Muscle layer of duodenum (tissue), 2 donors: ENCODE measurements around the gene CHRM5.
"Not testable (repeated sequence)": the region's sequence is repeated elsewhere in the genome, so short reads cannot be mapped to it uniquely, and the experiment has no call there.

Experiments used
- H3K27ac ChIP-seq: one replicate; pipeline ENCODE4 v1.7.0; 2013; ENCODE audit warnings: mild to moderate bottlenecking, low read length
- H3K27me3 ChIP-seq: one replicate; pipeline ENCODE4 v1.7.0; 2013; ENCODE audit warnings: low read depth, mild to moderate bottlenecking, control low read depth, low read length
- H3K36me3 ChIP-seq, 2 donors: one replicate each; pipeline ENCODE4 v1.7.0; 2013; ENCODE audit warnings: low read length in 2 of 2, control low read depth in 1 of 2, mild to moderate bottlenecking in 1 of 2; ENCODE audit not compliant: insufficient read depth in 2 of 2, control insufficient read depth in 1 of 2
- H3K4me1 ChIP-seq, 2 donors: one replicate each; pipeline ENCODE4 v1.7.0; 2013; ENCODE audit warnings: low read length in 2 of 2, mild to moderate bottlenecking in 2 of 2, control low read depth in 1 of 2, moderate library complexity in 1 of 2; ENCODE audit not compliant: insufficient read depth in 2 of 2, control insufficient read depth in 1 of 2
- H3K4me3 ChIP-seq, 2 donors: one replicate each; pipeline ENCODE4 v1.7.0; 2013; ENCODE audit warnings: low read length in 2 of 2, low read depth in 1 of 2, mild to moderate bottlenecking in 1 of 2
- H3K9me3 ChIP-seq, 2 donors: one replicate each; pipeline ENCODE4 v1.7.0; 2013; ENCODE audit warnings: low read length in 2 of 2, control low read depth in 1 of 2, mild to moderate bottlenecking in 1 of 2; ENCODE audit not compliant: control insufficient read depth in 1 of 2
- donor health status: healthy.

The CHRM5 gene

DNA sequence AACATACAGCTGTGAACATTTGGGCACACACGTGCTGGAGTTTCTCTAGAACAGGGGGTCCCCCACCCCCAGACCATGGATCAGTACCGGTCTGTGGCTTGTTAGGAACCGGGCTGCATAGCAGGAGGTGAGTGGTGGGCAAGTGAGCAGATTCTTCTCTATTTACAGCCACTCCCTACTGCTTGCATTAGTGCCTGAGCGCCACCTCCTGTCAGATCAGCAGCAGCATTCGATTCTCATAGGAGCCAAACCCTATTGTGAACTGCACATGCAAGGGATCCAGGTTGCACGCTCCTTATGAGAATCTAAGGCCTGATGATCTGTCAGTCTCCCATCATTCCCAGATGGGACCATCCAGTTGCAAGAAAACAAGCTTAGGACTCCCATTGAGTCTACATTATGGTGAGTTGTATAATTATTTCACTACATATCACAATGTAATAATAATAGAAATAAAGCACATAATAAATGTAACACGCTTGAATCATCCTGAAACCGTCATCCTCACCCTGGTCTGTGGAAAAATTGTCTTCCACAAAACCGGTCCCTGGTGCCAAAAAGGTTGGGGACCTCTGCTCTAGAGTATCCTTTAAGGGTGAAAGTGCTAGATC lies 25.8 kb downstream of the CHRM5 start:
- H3K36me3 ChIP-seq = no peaks in the 10 kb centered on the region
- no peaks in the 10 kb centered on the region for H3K9me3 ChIP-seq
- H3K27ac ChIP-seq = no peak overlapping the region
- H3K4me3 ChIP-seq = no peak overlapping the region
- H3K4me1 ChIP-seq = no peaks in the 10 kb centered on the region
- no peaks in the 10 kb centered on the region for H3K27me3 ChIP-seq

DNA sequence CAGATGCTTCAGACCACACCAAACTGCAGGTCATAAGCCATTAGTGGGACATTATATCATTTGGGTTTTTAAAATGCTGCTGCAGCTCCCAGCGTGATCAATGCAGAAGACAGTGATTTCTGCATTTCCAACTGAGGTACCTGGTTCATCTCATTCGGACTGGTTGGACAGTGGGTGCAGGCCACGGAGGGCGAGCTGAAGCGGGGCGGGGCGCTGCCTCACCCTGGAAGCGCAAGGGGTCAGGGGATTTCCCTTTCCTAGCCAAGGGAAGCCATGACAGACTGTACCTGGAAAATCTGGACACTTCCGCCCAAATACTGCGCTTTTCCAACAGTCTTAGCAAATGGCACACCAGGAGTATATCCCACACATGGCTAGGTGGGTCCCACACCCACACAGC lies 27.4 kb downstream of the CHRM5 start:
- not testable (repeated sequence) for H3K4me1 ChIP-seq, H3K4me3 ChIP-seq, H3K27ac ChIP-seq, H3K27me3 ChIP-seq, H3K36me3 ChIP-seq, H3K9me3 ChIP-seq

DNA sequence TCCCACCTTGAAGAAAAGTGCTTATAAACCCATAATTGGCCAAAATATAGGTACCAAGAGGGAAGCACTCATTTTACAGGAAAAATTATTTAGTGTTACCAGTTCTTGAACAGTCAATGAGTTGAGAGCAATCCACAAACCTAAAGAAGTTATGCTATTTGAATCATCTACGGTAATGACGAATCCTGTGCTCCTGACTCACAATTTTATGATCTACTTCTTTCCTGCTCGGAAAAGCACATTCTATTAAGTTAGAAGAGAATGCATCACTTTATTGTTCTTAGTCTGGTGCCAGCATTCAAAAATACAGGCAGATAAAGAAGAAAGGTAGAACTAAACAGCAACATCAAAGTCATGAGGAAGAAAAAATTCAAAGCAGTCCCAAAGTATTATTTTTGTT lies 33.2 kb downstream of the CHRM5 start:
- no peaks in the 10 kb centered on the region for H3K4me1 ChIP-seq

DNA sequence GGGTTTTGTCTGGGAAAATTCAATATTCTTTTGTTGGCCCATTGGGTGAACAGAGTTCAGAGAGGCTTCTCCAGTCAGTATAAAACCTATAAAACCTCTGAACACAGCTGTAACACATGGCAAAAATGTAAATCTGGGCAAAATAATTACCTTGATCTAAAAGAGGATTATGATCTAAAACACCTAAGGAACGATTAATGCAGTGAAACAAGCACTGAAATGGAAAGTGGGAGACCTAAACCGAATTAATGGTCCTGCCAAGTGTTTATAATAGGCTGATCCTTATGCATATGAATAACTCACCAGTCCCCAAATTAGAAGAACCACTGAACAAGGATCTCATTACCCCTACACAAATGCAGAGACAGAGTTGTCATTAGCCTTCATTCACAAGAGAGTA lies 38.1 kb downstream of the CHRM5 start:
- no peaks in the 10 kb centered on the region for H3K9me3 ChIP-seq
- H3K27me3 ChIP-seq = no peaks in the 10 kb centered on the region
- H3K4me3 ChIP-seq = no peak overlapping the region
- H3K36me3 ChIP-seq = peaks cover 0 to 7% of the 10 kb centered on the region in 2 donors
- no peak overlapping the region for H3K27ac ChIP-seq
- no peaks in the 10 kb centered on the region for H3K4me1 ChIP-seq

More for the DNA sequence above, 33.2 kb downstream of the CHRM5 start:
- Histone ChIP-seq H3K4me3 (no peak overlapping the region), H3K27me3 (no peaks in the 10 kb centered on the region), H3K9me3 (no peaks in the 10 kb centered on the region), H3K27ac (no peak overlapping the region), H3K36me3 (peaks cover 0 to 9% of the 10 kb centered on the region in 2 donors)

DNA sequence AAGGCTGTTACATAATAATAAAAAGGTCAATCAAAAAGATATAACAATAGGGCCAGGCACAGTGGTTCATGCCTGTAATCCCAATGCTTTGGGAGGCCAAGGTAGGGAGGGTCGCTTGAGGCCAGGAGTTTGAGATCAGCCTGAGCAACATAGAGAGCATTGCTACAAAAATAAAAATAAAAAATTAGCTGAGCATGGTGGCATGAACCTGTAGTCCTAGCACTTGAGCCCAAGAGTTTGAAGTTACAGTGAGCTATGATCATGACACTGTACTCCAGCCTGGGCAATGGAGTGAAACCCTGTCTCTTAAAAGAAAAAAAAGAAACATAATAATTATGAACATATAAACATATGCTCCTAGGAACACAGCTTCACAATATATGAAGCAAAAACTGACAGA lies 41.4 kb downstream of the CHRM5 start:
- Histone ChIP-seq H3K4me3 (no peak overlapping the region), H3K4me1 (no peaks in the 10 kb centered on the region), H3K36me3 (no peaks in the 10 kb centered on the region), H3K9me3 (no peaks in the 10 kb centered on the region), H3K27me3 (no peaks in the 10 kb centered on the region), H3K27ac (no peak overlapping the region)

DNA sequence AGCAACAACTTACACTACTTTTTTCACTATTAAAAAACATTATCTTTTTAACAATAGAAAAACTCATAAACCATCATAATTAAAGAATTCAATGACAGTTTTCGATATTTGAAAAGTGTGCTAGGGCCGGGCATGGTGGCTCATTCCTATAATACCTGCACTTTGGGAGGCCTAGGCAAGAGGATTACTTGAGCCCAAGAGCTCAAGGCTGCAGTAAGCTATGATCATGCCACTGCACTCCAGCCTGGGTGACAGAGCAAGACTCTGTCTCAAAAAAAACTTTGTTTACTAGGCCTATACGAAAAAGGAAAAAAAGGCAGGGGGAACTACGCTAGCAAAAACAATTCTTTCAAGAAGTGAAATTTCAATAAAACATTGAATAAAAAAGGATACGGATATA lies 42.6 kb downstream of the CHRM5 start:
- no peak overlapping the region for H3K27ac ChIP-seq
- no peaks in the 10 kb centered on the region for H3K9me3 ChIP-seq
- H3K36me3 ChIP-seq = no peaks in the 10 kb centered on the region
- H3K27me3 ChIP-seq = no peaks in the 10 kb centered on the region
- H3K4me3 ChIP-seq = no peak overlapping the region
- no peaks in the 10 kb centered on the region for H3K4me1 ChIP-seq

DNA sequence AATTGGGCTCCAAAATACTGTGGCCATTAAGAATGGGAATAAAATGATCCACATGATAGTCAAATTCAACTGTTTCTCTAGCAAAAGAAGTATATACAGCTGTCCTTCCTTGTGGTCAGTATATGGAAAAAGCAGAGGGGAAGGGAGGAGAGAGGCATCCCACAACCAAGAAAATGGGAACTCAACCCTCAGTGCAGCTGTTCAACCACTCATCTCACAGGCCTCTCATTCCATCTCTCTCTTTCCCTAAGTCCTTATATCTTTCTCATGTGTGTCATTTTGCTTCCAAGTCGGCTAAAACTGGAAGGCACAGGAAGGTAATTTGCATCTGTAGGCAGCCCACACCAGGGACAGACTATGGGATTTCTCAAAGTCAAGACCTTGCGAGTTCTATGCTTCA lies 43.2 kb downstream of the CHRM5 start:
- Histone ChIP-seq H3K4me1 (no peaks in the 10 kb centered on the region), H3K27me3 (no peaks in the 10 kb centered on the region), H3K4me3 (no peak overlapping the region), H3K9me3 (no peaks in the 10 kb centered on the region), H3K27ac (no peak overlapping the region), H3K36me3 (no peaks in the 10 kb centered on the region)

DNA sequence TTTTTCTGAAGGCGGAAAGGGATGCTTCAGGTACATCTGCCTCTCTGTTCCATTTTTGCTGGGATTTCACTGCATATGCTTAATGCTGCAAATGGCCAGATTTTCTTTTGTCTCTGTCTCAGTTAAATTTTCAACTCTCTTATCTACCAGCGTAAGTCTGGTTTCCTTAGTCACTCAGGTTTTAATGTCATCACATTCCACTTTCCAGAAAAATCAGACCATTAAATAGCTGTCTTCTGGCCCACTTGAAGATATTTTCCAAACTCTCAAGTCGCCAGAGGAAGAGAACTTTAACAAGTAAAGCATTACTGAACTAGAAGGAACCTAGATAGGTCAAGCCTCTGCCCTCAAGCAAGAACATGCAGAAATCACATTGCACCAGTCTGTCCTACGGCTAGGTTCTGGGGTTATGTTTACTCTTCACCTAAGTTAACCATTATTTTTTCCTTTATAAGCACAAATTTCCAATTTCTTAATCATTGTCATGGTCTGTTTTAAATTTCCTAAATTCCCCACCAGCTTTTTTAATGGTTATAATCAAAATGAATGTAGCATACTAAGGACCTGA lies 44.2 kb downstream of the CHRM5 start:
- Histone ChIP-seq H3K27ac (no peak overlapping the region), H3K9me3 (no peaks in the 10 kb centered on the region), H3K36me3 (no peaks in the 10 kb centered on the region), H3K4me3 (no peak overlapping the region), H3K27me3 (no peaks in the 10 kb centered on the region), H3K4me1 (no peaks in the 10 kb centered on the region)

DNA sequence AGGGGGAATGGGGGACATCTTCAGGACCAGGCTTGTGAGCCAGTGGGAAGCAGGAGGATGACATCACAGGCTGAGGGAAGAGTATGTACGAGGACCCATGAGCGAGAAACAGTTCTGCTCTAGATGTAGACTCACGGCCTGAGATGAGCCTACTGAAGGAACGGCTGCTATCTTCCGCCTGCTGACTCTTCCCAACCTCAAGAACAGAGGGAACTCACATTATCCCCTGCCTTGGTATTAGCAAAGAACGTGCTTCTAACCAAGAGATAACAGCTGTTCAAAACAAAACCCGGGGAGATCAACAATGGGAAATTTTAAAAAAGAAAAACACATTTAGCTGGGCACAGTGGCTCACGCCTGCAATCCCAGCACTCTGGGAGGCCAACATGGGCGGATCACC lies 45.4 kb downstream of the CHRM5 start:
- Histone ChIP-seq H3K36me3 (no peaks in the 10 kb centered on the region), H3K4me3 (no peak overlapping the region), H3K27ac (no peak overlapping the region), H3K9me3 (no peaks in the 10 kb centered on the region), H3K27me3 (no peaks in the 10 kb centered on the region), H3K4me1 (no peaks in the 10 kb centered on the region)

DNA sequence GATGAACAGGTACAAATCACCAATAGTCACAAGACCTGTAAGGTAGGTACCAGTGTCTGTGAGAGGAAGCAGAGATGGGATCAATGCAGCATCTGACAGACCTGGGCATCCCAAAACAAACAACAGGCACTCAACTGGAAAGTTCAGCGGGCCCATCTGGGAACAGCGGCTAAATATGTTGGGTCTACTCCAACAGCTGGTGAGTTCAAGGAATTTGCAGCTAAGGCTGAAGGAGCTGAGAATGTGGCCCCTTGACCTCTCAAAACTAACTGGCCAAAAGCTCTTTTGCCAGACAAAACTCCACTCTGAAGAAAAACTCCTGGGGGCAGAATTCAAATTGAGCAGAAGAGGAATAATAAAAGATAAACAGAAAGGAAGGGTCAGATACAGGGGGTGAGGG lies 46.3 kb downstream of the CHRM5 start:
- Histone ChIP-seq H3K9me3 (no peaks in the 10 kb centered on the region), H3K4me3 (no peak overlapping the region), H3K27ac (no peak overlapping the region), H3K36me3 (no peaks in the 10 kb centered on the region), H3K4me1 (no peaks in the 10 kb centered on the region), H3K27me3 (no peaks in the 10 kb centered on the region)

DNA sequence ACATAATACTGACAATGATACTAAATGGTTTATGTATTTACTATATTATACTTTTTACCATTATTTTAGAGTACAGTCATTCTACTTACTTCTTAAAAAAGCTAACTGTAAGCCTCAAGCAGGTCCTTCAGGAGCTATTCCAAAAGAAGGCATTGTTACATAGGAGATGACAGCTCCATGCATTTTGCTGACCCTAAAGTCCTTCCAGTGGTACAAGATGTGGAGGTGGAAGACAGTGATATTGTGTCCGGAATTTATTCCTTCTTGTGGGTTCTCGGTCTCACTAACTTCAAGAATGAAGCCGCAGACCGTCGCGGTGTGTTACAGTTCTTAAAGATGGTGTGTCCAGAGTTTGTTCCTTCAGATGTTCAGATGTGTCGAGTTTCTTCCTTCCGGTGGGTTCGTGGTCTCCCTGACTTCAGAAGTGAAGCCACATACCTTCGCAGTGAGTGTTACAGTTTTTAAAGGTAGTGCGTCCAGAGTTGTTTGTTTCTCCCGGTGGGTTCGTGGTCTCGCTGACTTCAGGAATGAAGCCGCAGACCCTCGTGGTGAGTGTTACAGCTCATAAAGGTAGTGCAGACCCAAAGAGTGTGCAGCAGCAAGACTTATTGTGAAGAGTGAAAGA lies 49.8 kb downstream of the CHRM5 start:
- no peaks in the 10 kb centered on the region for H3K27me3 ChIP-seq
- H3K9me3 ChIP-seq = no peaks in the 10 kb centered on the region
- no peaks in the 10 kb centered on the region for H3K36me3 ChIP-seq
- H3K27ac ChIP-seq = no peak overlapping the region
- no peaks in the 10 kb centered on the region for H3K4me1 ChIP-seq
- no peak overlapping the region for H3K4me3 ChIP-seq

DNA sequence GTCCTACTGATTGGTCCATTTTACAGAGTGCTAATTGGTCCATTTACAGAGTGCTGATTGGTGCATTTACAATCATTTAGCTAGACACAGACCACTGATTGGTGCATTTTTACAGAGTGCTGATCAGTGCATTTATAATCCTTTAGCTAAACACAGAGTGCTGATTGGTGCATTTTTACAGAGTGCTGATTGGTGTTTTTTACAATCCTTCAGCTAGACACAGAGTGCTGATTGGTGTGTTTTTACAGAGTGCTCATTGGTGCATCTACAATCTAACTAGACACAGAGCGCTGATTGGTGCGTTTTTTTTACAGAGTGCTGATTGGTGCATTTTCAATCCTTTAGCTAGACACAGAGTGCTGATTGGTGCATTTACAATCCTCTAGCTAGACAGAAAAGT lies 50.4 kb downstream of the CHRM5 start:
- H3K4me1 ChIP-seq, H3K36me3 ChIP-seq, H3K4me3 ChIP-seq, H3K27me3 ChIP-seq, H3K27ac ChIP-seq, H3K9me3 ChIP-seq: not testable (repeated sequence)
